Right lobe of liver (tissue), 4 donors: Measurements from ENCODE around the gene FCGR2B.
"Not testable (repeated sequence)": the region's sequence is repeated elsewhere in the genome, so short reads cannot be mapped to it uniquely, and the experiment has no call there.

Experiments used
- POLR2A ChIP-seq: fragments of 450-650 bp; IDR thresholded peaks from one replicate; pipeline ENCODE4 v1.6.1; 2017; ENCODE audit warnings: antibody characterized with exemption, mild to moderate bottlenecking
- TF ChIP-seq, protein P1 (sequence below), 4 donors: fragments of 200-600 bp in 3 of 4; fragments of 450-650 bp in 1 of 4; IDR thresholded peaks; one replicate each; pipeline versions ENCODE4 v1.5.1 to v1.8.0; 2016 to 2022; ENCODE audit warnings: antibody characterized with exemption in 4 of 4, mild to moderate bottlenecking in 2 of 4
- donor health status: DM: no; HTN: no; CAD: no.
- donor health status: DM: no; HTN: no; CAD: no.
- donor health status: DM: no; HTN: yes; CAD: no.

DNA sequence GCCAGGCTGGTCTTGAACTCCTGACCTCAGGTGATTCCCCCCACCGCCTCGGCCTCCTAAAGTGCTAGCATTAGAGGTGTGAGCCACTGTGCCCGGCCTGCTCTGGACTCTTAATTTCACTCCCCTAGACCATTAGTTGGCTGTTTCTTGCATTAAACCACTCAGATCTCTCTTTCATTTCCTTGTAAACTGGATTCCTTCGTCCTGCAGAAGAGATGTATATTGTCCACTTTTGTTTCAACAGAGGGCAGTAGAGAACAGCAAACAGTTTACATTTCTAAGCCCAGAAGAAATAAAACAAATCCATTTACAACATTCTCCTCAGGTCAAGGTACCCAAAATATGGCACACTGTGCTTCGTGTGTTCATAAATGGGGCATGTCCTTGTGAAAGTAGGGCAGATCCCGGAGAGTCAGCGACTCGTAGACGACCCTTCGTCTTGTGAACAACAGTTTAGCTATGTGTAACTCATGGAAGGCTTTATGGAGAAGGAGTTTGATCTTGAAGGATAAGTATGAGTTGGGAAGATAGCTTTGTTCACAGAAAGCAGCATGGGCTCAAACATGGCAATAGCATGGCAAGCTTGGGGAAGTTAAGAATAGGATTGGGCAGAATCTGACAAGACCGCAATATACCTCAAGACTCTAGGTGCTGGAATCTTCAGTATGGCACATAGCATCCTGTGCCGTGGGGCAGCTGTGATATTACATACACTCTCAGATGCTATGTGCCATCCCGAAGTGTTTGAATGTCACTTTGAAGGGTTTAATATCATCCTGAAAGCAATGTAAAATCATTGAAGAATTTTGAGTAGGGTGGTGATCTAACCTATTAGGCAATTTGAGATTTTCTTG is 15.2 kb upstream of the FCGR2B start:
- not testable (repeated sequence) for TF ChIP-seq POLR2A
- TF ChIP-seq, protein P1, sequence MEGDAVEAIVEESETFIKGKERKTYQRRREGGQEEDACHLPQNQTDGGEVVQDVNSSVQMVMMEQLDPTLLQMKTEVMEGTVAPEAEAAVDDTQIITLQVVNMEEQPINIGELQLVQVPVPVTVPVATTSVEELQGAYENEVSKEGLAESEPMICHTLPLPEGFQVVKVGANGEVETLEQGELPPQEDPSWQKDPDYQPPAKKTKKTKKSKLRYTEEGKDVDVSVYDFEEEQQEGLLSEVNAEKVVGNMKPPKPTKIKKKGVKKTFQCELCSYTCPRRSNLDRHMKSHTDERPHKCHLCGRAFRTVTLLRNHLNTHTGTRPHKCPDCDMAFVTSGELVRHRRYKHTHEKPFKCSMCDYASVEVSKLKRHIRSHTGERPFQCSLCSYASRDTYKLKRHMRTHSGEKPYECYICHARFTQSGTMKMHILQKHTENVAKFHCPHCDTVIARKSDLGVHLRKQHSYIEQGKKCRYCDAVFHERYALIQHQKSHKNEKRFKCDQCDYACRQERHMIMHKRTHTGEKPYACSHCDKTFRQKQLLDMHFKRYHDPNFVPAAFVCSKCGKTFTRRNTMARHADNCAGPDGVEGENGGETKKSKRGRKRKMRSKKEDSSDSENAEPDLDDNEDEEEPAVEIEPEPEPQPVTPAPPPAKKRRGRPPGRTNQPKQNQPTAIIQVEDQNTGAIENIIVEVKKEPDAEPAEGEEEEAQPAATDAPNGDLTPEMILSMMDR (IDR thresholded peaks at IDR 0.05): peak; percentile 31 to 59 (median 44)
